ENCODE results near the gene STARD13. TPM values are rescaled to one million over a fixed set of nuclear protein-coding genes. Genes with fewer than 3 reads are reported as not detected.

Gene STARD13
- total RNA-seq, 4 donors from 2014 or later: 9.5 to 33.9 (median 30.3) TPM

DNA sequence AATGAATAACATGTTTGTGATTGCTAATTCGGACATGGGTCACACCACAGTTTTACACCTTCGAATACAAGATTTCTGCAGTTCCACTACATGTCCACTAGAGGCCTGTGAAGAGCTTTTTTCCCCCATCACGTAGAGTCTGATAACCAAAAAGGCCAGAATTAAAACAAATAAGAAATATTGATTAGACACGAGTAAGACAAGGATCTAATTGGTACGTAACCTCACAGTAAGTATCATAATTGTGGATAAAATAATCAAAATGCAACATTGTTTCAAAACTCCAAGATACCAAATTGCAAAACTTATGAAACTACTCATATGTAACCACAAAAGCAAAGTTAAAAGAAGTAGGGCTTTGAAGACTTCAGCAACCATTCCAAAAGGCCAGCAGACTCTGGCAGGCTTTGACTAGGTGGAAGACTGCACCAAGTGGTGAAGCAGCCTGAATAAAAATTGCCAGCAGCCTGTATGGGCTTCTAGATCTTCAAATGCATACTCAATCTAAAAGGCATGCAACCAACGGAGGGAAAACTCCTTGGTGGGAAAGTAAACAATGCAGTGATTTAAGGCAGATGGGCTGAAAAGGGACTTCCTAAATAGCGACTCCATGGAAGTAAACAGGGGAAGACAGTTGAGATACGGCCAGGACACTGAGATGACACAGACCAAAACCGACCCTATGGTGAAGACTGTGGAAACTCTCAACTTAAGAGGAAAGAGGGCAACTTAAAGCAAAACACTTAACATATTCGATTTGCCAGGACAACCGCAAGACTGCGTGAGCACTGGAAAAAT, 56.7 kb downstream of the STARD13 start:
- TF ChIP-seq, protein P1, sequence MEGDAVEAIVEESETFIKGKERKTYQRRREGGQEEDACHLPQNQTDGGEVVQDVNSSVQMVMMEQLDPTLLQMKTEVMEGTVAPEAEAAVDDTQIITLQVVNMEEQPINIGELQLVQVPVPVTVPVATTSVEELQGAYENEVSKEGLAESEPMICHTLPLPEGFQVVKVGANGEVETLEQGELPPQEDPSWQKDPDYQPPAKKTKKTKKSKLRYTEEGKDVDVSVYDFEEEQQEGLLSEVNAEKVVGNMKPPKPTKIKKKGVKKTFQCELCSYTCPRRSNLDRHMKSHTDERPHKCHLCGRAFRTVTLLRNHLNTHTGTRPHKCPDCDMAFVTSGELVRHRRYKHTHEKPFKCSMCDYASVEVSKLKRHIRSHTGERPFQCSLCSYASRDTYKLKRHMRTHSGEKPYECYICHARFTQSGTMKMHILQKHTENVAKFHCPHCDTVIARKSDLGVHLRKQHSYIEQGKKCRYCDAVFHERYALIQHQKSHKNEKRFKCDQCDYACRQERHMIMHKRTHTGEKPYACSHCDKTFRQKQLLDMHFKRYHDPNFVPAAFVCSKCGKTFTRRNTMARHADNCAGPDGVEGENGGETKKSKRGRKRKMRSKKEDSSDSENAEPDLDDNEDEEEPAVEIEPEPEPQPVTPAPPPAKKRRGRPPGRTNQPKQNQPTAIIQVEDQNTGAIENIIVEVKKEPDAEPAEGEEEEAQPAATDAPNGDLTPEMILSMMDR (IDR thresholded peaks at IDR 0.05): peak; percentile 43 to 96 (median 94)
- TF ChIP-seq POLR2A (IDR thresholded peaks at IDR 0.05): no peak
- no peak for DNase-seq
- Histone ChIP-seq H3K9me3 (peaks cover 0 to 6% (median 0%) of the 10 kb centered on the region in 4 donors), H3K27me3 (no peaks in the 10 kb centered on the region), H3K4me3 (no peak overlapping the region), H3K4me1 (peaks cover 0 to 14% (median 0%) of the 10 kb centered on the region in 4 donors), H3K36me3 (no peaks in the 10 kb centered on the region), H3K27ac (peak overlapping the region in 2 of 4 donors; percentile 5 to 29)

DNA sequence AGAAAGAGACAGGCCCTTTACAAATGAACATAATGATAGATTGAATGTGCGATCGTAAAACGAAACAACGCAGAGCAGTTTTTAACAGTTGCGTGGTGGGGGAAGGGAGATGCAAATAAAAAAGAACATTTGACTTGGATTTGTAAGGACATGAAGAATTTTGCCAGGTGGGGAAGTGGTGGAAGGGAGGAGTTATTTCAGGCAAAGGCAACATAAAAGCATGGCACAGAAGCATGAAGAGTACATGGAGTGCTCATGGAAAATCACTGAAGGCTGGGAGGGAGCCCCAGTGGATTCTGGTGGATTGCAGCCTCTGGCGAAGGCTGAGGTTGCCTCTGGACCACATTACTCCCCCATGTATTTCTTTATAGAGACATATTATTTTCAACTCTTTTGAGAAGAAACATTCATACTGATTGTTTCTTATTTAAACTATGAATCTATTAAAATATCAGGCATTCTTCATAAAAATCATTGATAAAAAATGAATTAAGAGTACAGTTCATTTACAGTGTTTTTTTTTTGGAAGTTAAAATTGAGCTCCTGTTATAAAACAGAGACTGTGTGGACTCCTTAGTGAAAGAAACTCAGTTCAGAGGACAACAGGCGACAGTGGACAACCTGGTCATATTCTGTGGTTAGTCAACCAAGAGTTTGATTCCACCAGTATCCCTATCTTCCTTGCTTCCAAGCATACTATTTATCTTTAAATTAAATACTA, 57.5 kb downstream of the STARD13 start:
- DNase-seq: no peak
- Histone ChIP-seq H3K27me3 (no peaks in the 10 kb centered on the region), H3K27ac (no peak overlapping the region), H3K4me1 (peaks cover 0 to 14% (median 0%) of the 10 kb centered on the region in 4 donors), H3K36me3 (no peaks in the 10 kb centered on the region), H3K9me3 (peaks cover 0 to 6% (median 0%) of the 10 kb centered on the region in 4 donors), H3K4me3 (no peak overlapping the region)
- TF ChIP-seq, protein P1 (IDR thresholded peaks at IDR 0.05): no peak
- no peak for TF ChIP-seq POLR2A (IDR thresholded peaks at IDR 0.05)

DNA sequence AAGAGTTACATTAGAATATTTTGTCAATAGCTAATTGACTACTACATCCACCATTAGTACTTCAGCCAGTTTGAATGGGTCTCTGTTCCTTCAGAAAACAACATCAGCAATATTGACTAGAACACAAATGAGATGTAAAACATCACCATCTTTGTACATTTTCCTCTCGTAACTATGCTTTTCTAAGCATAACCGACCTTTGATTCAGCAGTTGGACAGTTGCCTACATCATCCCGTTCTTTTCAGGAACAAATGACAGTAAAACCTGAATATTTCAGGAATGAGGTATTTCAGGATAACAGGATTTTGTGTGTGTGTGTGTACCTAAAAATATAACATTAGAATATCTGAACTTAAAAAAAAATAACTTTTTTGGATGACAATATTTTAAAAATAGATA, 60.9 kb downstream of the STARD13 start:
- TF ChIP-seq POLR2A (IDR thresholded peaks at IDR 0.05): no peak
- TF ChIP-seq, protein P1 (IDR thresholded peaks at IDR 0.05): no peak
- H3K4me1 ChIP-seq: peaks cover 0 to 9% (median 0%) of the 10 kb centered on the region in 4 donors

DNA sequence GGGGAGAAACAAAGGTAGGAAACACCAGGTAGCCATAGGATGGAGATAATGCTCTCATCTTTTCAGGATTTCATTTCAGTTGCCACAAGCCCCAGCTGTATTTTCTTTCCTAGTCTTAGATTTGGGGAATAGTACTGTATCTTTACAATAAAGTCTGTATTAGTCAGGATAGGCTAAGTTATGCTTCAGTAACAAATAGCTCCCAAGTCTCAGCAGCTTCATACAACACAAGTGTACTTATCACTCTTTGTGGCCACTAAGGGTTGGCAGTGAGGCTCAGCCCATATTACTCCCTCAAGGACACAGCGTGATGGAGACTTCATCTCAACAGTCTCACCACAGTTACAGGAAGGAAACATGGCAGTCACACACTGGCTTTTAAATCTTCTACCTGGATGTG, 61.4 kb downstream of the STARD13 start:
- Histone ChIP-seq H3K4me1 (peaks cover 0 to 8% (median 0%) of the 10 kb centered on the region in 4 donors), H3K36me3 (no peaks in the 10 kb centered on the region), H3K4me3 (no peak overlapping the region), H3K27ac (no peak overlapping the region), H3K9me3 (no peaks in the 10 kb centered on the region), H3K27me3 (no peaks in the 10 kb centered on the region)
- DNase-seq: no peak
- TF ChIP-seq POLR2A (IDR thresholded peaks at IDR 0.05): no peak
- TF ChIP-seq, protein P1 (IDR thresholded peaks at IDR 0.05): no peak

More for the DNA sequence above, 60.9 kb downstream of the STARD13 start:
- no peak for DNase-seq
- no peaks in the 10 kb centered on the region for H3K36me3 ChIP-seq
- no peaks in the 10 kb centered on the region for H3K9me3 ChIP-seq
- no peak overlapping the region for H3K4me3 ChIP-seq
- H3K27ac ChIP-seq: no peak overlapping the region
- no peaks in the 10 kb centered on the region for H3K27me3 ChIP-seq

DNA sequence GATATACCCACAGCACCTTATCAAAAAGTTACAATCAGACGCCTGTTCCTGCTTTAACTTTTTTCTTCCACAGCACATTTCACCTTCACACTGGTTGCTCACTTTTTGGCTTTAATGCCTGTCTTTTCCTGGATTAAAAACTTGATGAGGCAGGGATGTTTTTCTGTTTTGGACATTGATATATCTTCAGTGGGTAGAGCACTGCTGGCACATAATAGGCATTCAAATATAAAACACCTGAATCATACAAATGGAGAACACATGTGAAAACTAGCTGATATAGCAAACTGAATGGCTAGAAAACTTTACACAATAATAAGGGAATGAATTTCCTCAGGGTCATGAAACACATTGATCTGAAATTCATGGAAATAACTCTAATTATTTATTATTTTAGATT, 65.6 kb downstream of the STARD13 start:
- DNase-seq: no peak
- Histone ChIP-seq H3K27me3 (no peaks in the 10 kb centered on the region), H3K27ac (no peak overlapping the region), H3K4me1 (peaks cover 0 to 11% (median 0%) of the 10 kb centered on the region in 4 donors), H3K36me3 (no peaks in the 10 kb centered on the region), H3K9me3 (no peaks in the 10 kb centered on the region), H3K4me3 (no peak overlapping the region)
- no peak for TF ChIP-seq POLR2A (IDR thresholded peaks at IDR 0.05)
- TF ChIP-seq, protein P1 (IDR thresholded peaks at IDR 0.05): no peak
